Kidney glomerular epithelial cell (primary cell): ENCODE measurements around the gene SPOCK1.
"Not testable (repeated sequence)": the region's sequence is repeated elsewhere in the genome, so short reads cannot be mapped to it uniquely, and the experiment has no call there.

ENCODE experiments used
- DNase-seq: peaks from one replicate; lab custom pipeline; 2025; lab: John Stamatoyannopoulos, UW

SPOCK1 gene

GRCh38 chr5:137498736-137499505, at the start of gene SPOCK1:
Gene SPOCK1 (minus strand): TSS chr5:137499326.
- DNase-seq, result peak; percentile 71

- no peak for DNase-seq
These were observed 46.8 kb upstream of the SPOCK1 start for GRCh38 chr5:137545956-137546355.

- not testable (repeated sequence) for DNase-seq
These were observed 36.3 kb upstream of the SPOCK1 start for GRCh38 chr5:137535449-137535848.

- no peak for DNase-seq
These were observed 34.8 kb upstream of the SPOCK1 start for GRCh38 chr5:137533963-137534362.

GRCh38 chr5:137531266-137531665, 32.1 kb upstream of the SPOCK1 start:
- DNase-seq, result no peak

- no peak for DNase-seq
These were observed 22.1 kb upstream of the SPOCK1 start for GRCh38 chr5:137521246-137521645.

GRCh38 chr5:137516961-137517360, 17.8 kb upstream of the SPOCK1 start:
- no peak for DNase-seq

GRCh38 chr5:137516251-137516797, 17.2 kb upstream of the SPOCK1 start:
- DNase-seq, result no peak

- no peak for DNase-seq
These were observed 16.1 kb upstream of the SPOCK1 start for GRCh38 chr5:137515238-137515637.

- no peak for DNase-seq
These were observed 11.5 kb upstream of the SPOCK1 start for GRCh38 chr5:137510671-137511070.

GRCh38 chr5:137507150-137507549, 8.0 kb upstream of the SPOCK1 start:
- DNase-seq, result no peak

GRCh38 chr5:137506296-137506695, 7.2 kb upstream of the SPOCK1 start:
- DNase-seq, result no peak

GRCh38 chr5:137504916-137505315, 5.8 kb upstream of the SPOCK1 start:
- DNase-seq, result no peak

- DNase-seq, result no peak
These were observed 4.3 kb upstream of the SPOCK1 start for GRCh38 chr5:137503456-137503855.

- no peak for DNase-seq
These were observed 3.5 kb upstream of the SPOCK1 start for GRCh38 chr5:137502632-137503031.

- no peak for DNase-seq
These were observed 2.8 kb upstream of the SPOCK1 start for GRCh38 chr5:137501846-137502406.

GRCh38 chr5:137501226-137501625, 2.1 kb upstream of the SPOCK1 start:
- DNase-seq, result no peak

- no peak for DNase-seq
These were observed 1.6 kb upstream of the SPOCK1 start for GRCh38 chr5:137500615-137501225.

- not testable (repeated sequence) for DNase-seq
These were observed 351 bp upstream of the SPOCK1 start for GRCh38 chr5:137499506-137499847.

- no peak for DNase-seq
These were observed 808 bp downstream of the SPOCK1 start for GRCh38 chr5:137498301-137498735.

- DNase-seq, result no peak
These were observed 1.5 kb downstream of the SPOCK1 start for GRCh38 chr5:137497396-137498290.

GRCh38 chr5:137496919-137497318, 2.2 kb downstream of the SPOCK1 start:
- DNase-seq, result no peak
